Type B pancreatic cell (in vitro differentiated cells): Measurements from ENCODE around the gene ATP9A. TPM values are rescaled to one million over a fixed set of nuclear protein-coding genes. Genes with fewer than 3 reads are reported as not detected.

ENCODE experiments used
- DNase-seq: peaks from one replicate; pipeline ENCODE4 v3.0.0; 2021; ENCODE audit warnings: mixed read lengths; ENCODE audit not compliant: unreplicated experiment; ENCODE audit errors: extremely low spot score
- H3K27ac Mint-ChIP-seq: 2 replicates; pipeline ENCODE4 v1.8.0; 2021; ENCODE audit warnings: mild to moderate bottlenecking, mixed read lengths
- H3K27me3 Mint-ChIP-seq: 2 replicates; pipeline ENCODE4 v1.8.0; 2021; ENCODE audit warnings: mixed read lengths
- H3K36me3 Mint-ChIP-seq: 2 replicates; pipeline ENCODE4 v1.8.0; 2021; ENCODE audit warnings: mixed read lengths
- H3K4me1 Mint-ChIP-seq: one replicate; pipeline ENCODE4 v1.8.0; 2021; ENCODE audit warnings: mixed read lengths; ENCODE audit not compliant: unreplicated experiment
- H3K4me3 Mint-ChIP-seq: 2 replicates; pipeline ENCODE4 v1.8.0; 2021; ENCODE audit warnings: mild to moderate bottlenecking, mixed read lengths
- H3K9me3 Mint-ChIP-seq: 2 replicates; pipeline ENCODE4 v1.8.0; 2021; ENCODE audit warnings: mixed read lengths
- total RNA-seq: library from RNA; stranded (reverse); gene quantifications from 2 replicates; pipeline ENCODE4 v1.2.1, GENCODE V29; 2021; ENCODE audit warnings: low replicate concordance
- TF ChIP-seq, protein P1 (sequence below): fragments of 200-600 bp; sonication (generic); conservative IDR thresholded peaks from 2 replicates; pipeline ENCODE4 v1.5.0; 2021; ENCODE audit warnings: antibody characterized with exemption, mild to moderate bottlenecking

The ATP9A gene
- total RNA-seq, 1 donor from 2014 or later: 55.8 TPM

DNA sequence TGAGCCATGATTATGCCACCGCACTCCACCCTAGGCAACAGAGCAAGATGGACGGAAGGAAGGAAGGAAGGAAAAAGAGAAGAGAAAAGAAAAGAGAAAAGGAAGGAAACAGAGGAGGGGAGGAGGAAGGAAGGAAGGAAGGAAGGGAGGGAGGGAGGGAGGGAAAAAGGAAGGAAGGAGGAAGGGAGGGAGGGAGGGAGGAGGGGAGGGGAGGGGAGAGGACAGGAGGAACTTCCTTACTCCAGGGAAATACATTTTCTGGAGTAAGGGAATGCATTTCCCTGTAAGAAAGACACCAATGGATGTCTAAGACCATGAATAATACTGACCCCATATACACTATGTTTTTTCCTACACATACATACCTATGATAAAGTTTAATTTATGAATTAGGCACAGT lies 132.5 kb downstream of the ATP9A start:
- peaks cover 17% of the 10 kb centered on the region for H3K4me1 Mint-ChIP-seq
- TF ChIP-seq, protein P1, sequence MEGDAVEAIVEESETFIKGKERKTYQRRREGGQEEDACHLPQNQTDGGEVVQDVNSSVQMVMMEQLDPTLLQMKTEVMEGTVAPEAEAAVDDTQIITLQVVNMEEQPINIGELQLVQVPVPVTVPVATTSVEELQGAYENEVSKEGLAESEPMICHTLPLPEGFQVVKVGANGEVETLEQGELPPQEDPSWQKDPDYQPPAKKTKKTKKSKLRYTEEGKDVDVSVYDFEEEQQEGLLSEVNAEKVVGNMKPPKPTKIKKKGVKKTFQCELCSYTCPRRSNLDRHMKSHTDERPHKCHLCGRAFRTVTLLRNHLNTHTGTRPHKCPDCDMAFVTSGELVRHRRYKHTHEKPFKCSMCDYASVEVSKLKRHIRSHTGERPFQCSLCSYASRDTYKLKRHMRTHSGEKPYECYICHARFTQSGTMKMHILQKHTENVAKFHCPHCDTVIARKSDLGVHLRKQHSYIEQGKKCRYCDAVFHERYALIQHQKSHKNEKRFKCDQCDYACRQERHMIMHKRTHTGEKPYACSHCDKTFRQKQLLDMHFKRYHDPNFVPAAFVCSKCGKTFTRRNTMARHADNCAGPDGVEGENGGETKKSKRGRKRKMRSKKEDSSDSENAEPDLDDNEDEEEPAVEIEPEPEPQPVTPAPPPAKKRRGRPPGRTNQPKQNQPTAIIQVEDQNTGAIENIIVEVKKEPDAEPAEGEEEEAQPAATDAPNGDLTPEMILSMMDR: no peak
- H3K36me3 Mint-ChIP-seq: peaks cover 10% of the 10 kb centered on the region
- H3K27ac Mint-ChIP-seq: no peak overlapping the region
- H3K4me3 Mint-ChIP-seq: no peak overlapping the region
- H3K9me3 Mint-ChIP-seq: no peaks in the 10 kb centered on the region
- no peak for DNase-seq
- H3K27me3 Mint-ChIP-seq: no peaks in the 10 kb centered on the region

DNA sequence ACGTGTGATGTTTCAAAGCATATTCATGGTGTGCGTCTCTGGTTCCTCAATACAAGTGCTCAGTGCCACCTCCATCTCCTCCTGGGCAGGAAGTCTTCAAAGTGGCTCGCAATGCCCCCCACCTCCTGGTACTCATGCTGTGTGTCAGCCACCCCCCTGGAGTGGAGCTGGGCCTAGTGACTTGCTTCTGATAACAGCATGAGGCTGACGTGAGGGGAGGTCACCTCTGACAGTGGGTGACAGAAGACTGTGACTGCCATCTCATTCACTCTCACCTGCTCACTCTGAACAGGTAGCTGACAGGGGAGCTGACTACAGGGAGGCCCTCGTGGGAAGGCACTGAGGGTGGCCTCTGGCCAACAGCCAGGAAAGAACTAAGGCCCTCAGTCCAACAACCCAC lies 133.3 kb downstream of the ATP9A start:
- peaks cover 19% of the 10 kb centered on the region for H3K4me1 Mint-ChIP-seq
- no peaks in the 10 kb centered on the region for H3K27me3 Mint-ChIP-seq
- no peaks in the 10 kb centered on the region for H3K9me3 Mint-ChIP-seq
- TF ChIP-seq, protein P1: no peak
- no peak overlapping the region for H3K27ac Mint-ChIP-seq
- peaks cover 10% of the 10 kb centered on the region for H3K36me3 Mint-ChIP-seq
- DNase-seq: no peak
- H3K4me3 Mint-ChIP-seq: no peak overlapping the region

DNA sequence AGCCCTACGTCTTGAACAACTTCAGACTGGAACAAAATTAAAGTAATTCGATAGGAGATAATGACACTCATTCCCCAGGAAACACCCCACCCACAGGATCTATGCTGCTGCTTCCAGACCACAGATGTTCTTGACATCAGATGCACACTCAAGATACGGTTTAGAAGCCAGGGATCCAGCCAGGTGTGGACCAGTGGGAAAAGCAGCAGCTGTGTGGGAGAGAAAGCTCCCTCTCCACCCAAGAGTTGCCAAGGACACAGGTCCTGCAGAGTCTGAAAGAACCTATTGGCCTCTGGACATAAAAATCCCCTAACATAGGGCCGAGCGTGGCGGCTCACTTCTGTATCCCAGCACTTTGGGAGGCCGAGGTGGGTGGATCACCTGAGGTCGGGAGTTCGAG lies 133.9 kb downstream of the ATP9A start:
- H3K4me1 Mint-ChIP-seq: peaks cover 17% of the 10 kb centered on the region
- H3K9me3 Mint-ChIP-seq: no peaks in the 10 kb centered on the region

DNA sequence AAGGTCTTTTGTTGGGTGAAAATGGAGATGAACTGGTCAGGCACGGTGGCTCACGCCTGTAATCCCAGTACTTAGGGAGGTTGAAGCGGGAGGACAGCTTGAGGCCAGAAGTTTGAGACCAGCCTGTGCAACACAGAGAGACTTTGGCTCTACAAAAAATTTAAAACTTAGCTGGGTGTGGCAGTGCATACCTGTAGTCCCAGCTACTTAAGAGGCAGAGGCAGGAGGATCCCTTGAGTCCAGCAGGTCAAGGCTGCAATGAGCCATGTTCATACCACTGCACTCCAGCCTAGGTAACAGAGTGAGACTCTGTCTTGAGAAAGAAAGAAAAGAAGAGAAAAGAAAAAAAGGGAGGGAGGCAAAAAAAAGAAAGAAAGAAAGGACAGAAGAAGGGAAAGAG lies 134.8 kb downstream of the ATP9A start:
- H3K27ac Mint-ChIP-seq: no peak overlapping the region
- no peak for DNase-seq
- no peak overlapping the region for H3K4me3 Mint-ChIP-seq
- TF ChIP-seq, protein P1: no peak
- H3K36me3 Mint-ChIP-seq: peaks cover 10% of the 10 kb centered on the region
- peaks cover 20% of the 10 kb centered on the region for H3K4me1 Mint-ChIP-seq
- H3K27me3 Mint-ChIP-seq: no peaks in the 10 kb centered on the region
- H3K9me3 Mint-ChIP-seq: no peaks in the 10 kb centered on the region

More for the DNA sequence above, 133.9 kb downstream of the ATP9A start:
- peak overlapping the region; percentile 56 for H3K27ac Mint-ChIP-seq
- no peaks in the 10 kb centered on the region for H3K27me3 Mint-ChIP-seq
- H3K36me3 Mint-ChIP-seq: peaks cover 10% of the 10 kb centered on the region
- no peak for DNase-seq
- TF ChIP-seq, protein P1: no peak
- H3K4me3 Mint-ChIP-seq: no peak overlapping the region

DNA sequence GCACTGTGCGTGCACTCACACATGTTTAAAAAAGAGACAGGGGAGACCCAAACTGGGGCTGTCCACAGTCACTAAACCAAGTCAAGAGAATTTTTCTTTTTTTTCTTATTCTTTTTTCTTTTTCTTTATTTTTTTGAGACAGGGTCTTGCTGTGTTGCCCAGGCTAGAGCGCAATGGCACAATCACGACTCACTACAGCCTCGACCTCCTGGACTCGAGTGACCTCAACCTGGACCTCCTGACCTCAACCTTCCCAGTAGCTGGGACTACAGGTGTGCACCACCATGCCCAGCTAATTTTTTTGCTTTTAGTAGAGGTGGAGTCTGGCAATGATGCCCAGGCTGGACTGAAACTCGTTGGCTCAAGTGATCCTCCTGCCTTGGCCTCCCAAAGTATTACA lies 136.2 kb downstream of the ATP9A start:
- no peak overlapping the region for H3K4me3 Mint-ChIP-seq
- H3K36me3 Mint-ChIP-seq: peaks cover 13% of the 10 kb centered on the region
- peaks cover 20% of the 10 kb centered on the region for H3K4me1 Mint-ChIP-seq
- TF ChIP-seq, protein P1: no peak
- no peak for DNase-seq
- no peaks in the 10 kb centered on the region for H3K27me3 Mint-ChIP-seq
- no peaks in the 10 kb centered on the region for H3K9me3 Mint-ChIP-seq
- no peak overlapping the region for H3K27ac Mint-ChIP-seq
